ENCODE results near the gene ST6GALNAC4. TPM values are rescaled to one million over a fixed set of nuclear protein-coding genes. Genes with fewer than 3 reads are reported as not detected.
A peak's percentile ranks its signal among the peaks of the same experiment; 100 is the strongest.
"Not testable (repeated sequence)": the region's sequence is repeated elsewhere in the genome, so short reads cannot be mapped to it uniquely, and the experiment has no call there.

Gene ST6GALNAC4
- total RNA-seq, 1 experiment from 2014 or later = 12.6 TPM

- no peak for DNase-seq (ENCODE audit: low read depth)
These were observed 31.1 kb downstream of the ST6GALNAC4 start for GRCh38 chr9:127885508-127886281.

GRCh38 chr9:127884976-127885490, 31.8 kb downstream of the ST6GALNAC4 start:
- DNase-seq (ENCODE audit: low read depth) = no peak

GRCh38 chr9:127884427-127884911, 32.4 kb downstream of the ST6GALNAC4 start:
- DNase-seq (ENCODE audit: low read depth) = peak; percentile 66

GRCh38 chr9:127883959-127884358, 32.9 kb downstream of the ST6GALNAC4 start:
- DNase-seq (ENCODE audit: low read depth) = no peak

- not testable (repeated sequence) for DNase-seq (ENCODE audit: low read depth)
These were observed 35.1 kb downstream of the ST6GALNAC4 start for GRCh38 chr9:127881715-127882114.

GRCh38 chr9:127880143-127880542, 36.7 kb downstream of the ST6GALNAC4 start:
- DNase-seq (ENCODE audit: low read depth) = no peak

GRCh38 chr9:127878652-127879390, 38.0 kb downstream of the ST6GALNAC4 start:
- no peak for DNase-seq (ENCODE audit: low read depth)

- no peak for DNase-seq (ENCODE audit: low read depth)
These were observed 38.7 kb downstream of the ST6GALNAC4 start for GRCh38 chr9:127878001-127878651.

- peak; percentile 69 for DNase-seq (ENCODE audit: low read depth)
These were observed 39.3 kb downstream of the ST6GALNAC4 start, which contains the start of gene AK1 for GRCh38 chr9:127877566-127877998. Gene AK1 (minus strand): TSS chr9:127877675. CDS start chr9:127874617, 3,058 bp downstream.

- DNase-seq (ENCODE audit: low read depth) = no peak
These were observed 39.9 kb downstream of the ST6GALNAC4 start for GRCh38 chr9:127876764-127877562.

- DNase-seq (ENCODE audit: low read depth) = no peak
These were observed 40.6 kb downstream of the ST6GALNAC4 start for GRCh38 chr9:127876026-127876763.

- peak; percentile 55 for DNase-seq (ENCODE audit: low read depth)
These were observed 41.4 kb downstream of the ST6GALNAC4 start for GRCh38 chr9:127875306-127875966.

- DNase-seq (ENCODE audit: low read depth) = no peak
These were observed 42.3 kb downstream of the ST6GALNAC4 start for GRCh38 chr9:127874301-127875221.

GRCh38 chr9:127873886-127874285, 43.0 kb downstream of the ST6GALNAC4 start:
- DNase-seq (ENCODE audit: low read depth) = peak; percentile 36

GRCh38 chr9:127873223-127873691, 43.6 kb downstream of the ST6GALNAC4 start:
- no peak for DNase-seq (ENCODE audit: low read depth)

- DNase-seq (ENCODE audit: low read depth) = no peak
These were observed 44.2 kb downstream of the ST6GALNAC4 start for GRCh38 chr9:127872369-127873222.

GRCh38 chr9:127871531-127871930, 45.3 kb downstream of the ST6GALNAC4 start:
- DNase-seq (ENCODE audit: low read depth) = no peak

- no peak for DNase-seq (ENCODE audit: low read depth)
These were observed 46.0 kb downstream of the ST6GALNAC4 start for GRCh38 chr9:127870887-127871286.
